Measurements from ENCODE around the gene RAB24.
"Not testable (repeated sequence)": the region's sequence is repeated elsewhere in the genome, so short reads cannot be mapped to it uniquely, and the experiment has no call there.

RAB24 gene

GRCh38 chr5:177303121-177303924, at the start of gene RAB24, which contains the start of gene PRELID1:
RAB24 (minus strand) TSS chr5:177303719; CDS start chr5:177303288, 431 bp downstream.
PRELID1 (plus strand) TSS chr5:177303799; CDS start chr5:177303986, 187 bp downstream.
- DNase-seq = peak; percentile 77 to 87 (median 82)

GRCh38 chr5:177353093-177353492, 49.6 kb upstream of the RAB24 start:
- DNase-seq = no peak

- peak; percentile 85 to 96 (median 92) for DNase-seq
These were observed 48.1 kb upstream of the RAB24 start, which contains the start of gene LMAN2 for GRCh38 chr5:177351392-177352329. LMAN2 (minus strand) TSS chr5:177351668; CDS start chr5:177351647, 21 bp downstream.

GRCh38 chr5:177350776-177351391, 47.4 kb upstream of the RAB24 start:
- no peak for DNase-seq

GRCh38 chr5:177349762-177350161, 46.2 kb upstream of the RAB24 start:
- no peak for DNase-seq

GRCh38 chr5:177349362-177349647, 45.8 kb upstream of the RAB24 start:
- no peak for DNase-seq

- DNase-seq = no peak
These were observed 44.2 kb upstream of the RAB24 start for GRCh38 chr5:177347699-177348098.

GRCh38 chr5:177346820-177347219, 43.3 kb upstream of the RAB24 start:
- no peak for DNase-seq

GRCh38 chr5:177344891-177345290, 41.4 kb upstream of the RAB24 start:
- no peak for DNase-seq

- DNase-seq = no peak
These were observed 40.3 kb upstream of the RAB24 start for GRCh38 chr5:177343777-177344176.

GRCh38 chr5:177343000-177343399, 39.5 kb upstream of the RAB24 start:
- DNase-seq = not testable (repeated sequence)

- DNase-seq = peak in 1 of 3 experiments; percentile 8
These were observed 35.7 kb upstream of the RAB24 start for GRCh38 chr5:177339107-177339638.

GRCh38 chr5:177338251-177339106, 35.0 kb upstream of the RAB24 start:
- DNase-seq = no peak

GRCh38 chr5:177336603-177337494, 33.3 kb upstream of the RAB24 start:
- DNase-seq = no peak

- DNase-seq = peak in 1 of 3 experiments; percentile 11
These were observed 32.6 kb upstream of the RAB24 start for GRCh38 chr5:177336112-177336511.

- DNase-seq = no peak
These were observed 32.2 kb upstream of the RAB24 start for GRCh38 chr5:177335701-177336065.

GRCh38 chr5:177334781-177335700, 31.5 kb upstream of the RAB24 start:
- DNase-seq = no peak

- DNase-seq = no peak
These were observed 30.6 kb upstream of the RAB24 start for GRCh38 chr5:177334155-177334551.

GRCh38 chr5:177333420-177334154, 30.1 kb upstream of the RAB24 start:
- no peak for DNase-seq

Data from NCI-H1417 (cell line).